Central memory CD8-positive, alpha-beta T cell (primary cell): ENCODE measurements around the gene MYLK2.

Source experiments
- ATAC-seq: fragments of 150-1000 bp; cut with Tn5 transposase; replicated peaks from 2 replicates; pipeline ENCODE4 v1.10.0; 2022; ENCODE audit warnings: mild to moderate bottlenecking, moderate FRiP score, moderate number of reproducible peaks; ENCODE audit not compliant: poor library complexity, severe bottlenecking; ENCODE audit errors: extremely low read depth
- DNase-seq, 2 donors: peaks; one replicate each; pipeline ENCODE4 v3.0.0; 2021; ENCODE audit warnings: low spot score in 2 of 2
- H3K27ac Mint-ChIP-seq: one replicate; pipeline ENCODE4 v1.8.0; 2022; ENCODE audit warnings: low read depth, mild to moderate bottlenecking, moderate library complexity, mixed read lengths
- H3K27me3 Mint-ChIP-seq: one replicate; pipeline ENCODE4 v1.8.0; 2022; ENCODE audit warnings: mixed read lengths
- H3K36me3 Mint-ChIP-seq: one replicate; pipeline ENCODE4 v1.8.0; 2022; ENCODE audit warnings: mild to moderate bottlenecking, moderate library complexity, mixed read lengths; ENCODE audit not compliant: insufficient read depth
- H3K4me1 Mint-ChIP-seq: one replicate; pipeline ENCODE4 v1.8.0; 2022; ENCODE audit warnings: mixed read lengths
- H3K4me3 Mint-ChIP-seq: one replicate; pipeline ENCODE4 v1.8.0; 2022; ENCODE audit warnings: mild to moderate bottlenecking, moderate library complexity, mixed read lengths
- H3K9me3 Mint-ChIP-seq: one replicate; pipeline ENCODE4 v1.8.0; 2022; ENCODE audit warnings: mixed read lengths

The MYLK2 gene

DNA sequence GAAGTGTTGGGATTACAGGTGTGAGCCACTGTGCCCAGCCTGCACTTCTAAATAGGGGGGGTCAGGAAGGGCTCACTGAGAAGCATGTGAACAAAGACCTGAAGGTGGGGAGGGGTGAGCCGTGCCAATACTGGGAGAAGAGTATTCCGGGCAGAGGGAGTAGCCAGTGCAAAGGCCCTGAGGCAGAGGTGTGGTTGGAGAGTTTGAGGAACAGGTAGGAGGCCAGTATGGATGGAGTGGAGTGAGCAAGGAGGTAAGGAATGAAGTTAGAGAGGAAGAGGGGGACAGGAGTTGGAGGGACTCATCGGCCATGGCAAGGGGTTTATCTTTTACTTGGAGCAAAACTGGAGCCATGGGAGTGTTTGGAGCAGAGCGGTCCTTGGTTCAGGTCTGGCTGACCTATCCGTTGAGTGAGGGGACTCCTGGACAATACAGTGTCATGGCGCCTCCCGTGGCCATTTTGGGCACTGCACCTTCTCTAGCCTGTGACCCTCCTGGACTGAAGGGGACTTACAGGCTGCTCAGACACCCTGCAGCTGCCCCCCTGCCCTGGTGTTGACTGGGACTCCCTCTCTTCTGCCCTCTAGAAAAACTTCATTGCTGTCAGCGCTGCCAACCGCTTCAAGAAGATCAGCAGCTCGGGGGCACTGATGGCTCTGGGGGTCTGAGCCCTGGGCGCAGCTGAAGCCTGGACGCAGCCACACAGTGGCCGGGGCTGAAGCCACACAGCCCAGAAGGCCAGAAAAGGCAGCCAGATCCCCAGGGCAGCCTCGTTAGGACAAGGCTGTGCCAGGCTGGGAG, 14.2 kb downstream of the MYLK2 start:
- H3K4me3 Mint-ChIP-seq: no peak overlapping the region
- no peaks in the 10 kb centered on the region for H3K9me3 Mint-ChIP-seq
- H3K4me1 Mint-ChIP-seq: peaks cover 9% of the 10 kb centered on the region
- DNase-seq (peak; percentile 26 to 62), ATAC-seq (no peak)
- H3K27ac Mint-ChIP-seq: no peak overlapping the region
- no peaks in the 10 kb centered on the region for H3K27me3 Mint-ChIP-seq
- no peaks in the 10 kb centered on the region for H3K36me3 Mint-ChIP-seq

DNA sequence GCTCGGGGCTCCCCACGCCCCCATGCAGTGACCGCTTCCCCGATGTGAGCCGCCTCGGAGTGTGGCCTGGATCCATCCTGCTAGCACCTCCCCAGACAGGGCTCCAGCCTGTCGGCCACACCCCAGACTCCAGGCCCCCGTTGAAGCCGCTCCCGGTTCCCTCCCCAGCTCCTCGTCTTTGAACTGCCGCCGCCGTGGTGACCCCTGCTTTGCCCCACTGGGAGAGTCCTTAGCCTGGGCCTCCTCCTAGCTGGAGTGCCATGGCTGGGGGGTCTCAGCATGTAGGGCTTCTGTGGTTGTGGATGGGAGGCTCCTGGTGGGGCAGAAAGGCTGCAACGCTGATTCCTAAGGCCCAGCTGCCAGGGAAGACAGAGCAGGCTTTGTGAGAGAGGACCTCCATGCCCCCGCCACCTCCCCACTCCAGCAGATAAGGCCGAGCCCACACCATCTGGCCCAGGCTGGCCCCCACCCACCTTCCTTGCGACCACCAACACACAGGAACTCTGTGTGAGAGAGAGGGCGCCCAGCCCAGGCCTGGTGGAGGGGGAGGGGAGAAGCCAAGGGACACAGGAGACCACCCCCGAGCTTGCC, 14.9 kb downstream of the MYLK2 start:
- Mint-ChIP-seq H3K27me3 (no peaks in the 10 kb centered on the region), H3K9me3 (no peaks in the 10 kb centered on the region), H3K27ac (no peak overlapping the region), H3K36me3 (no peaks in the 10 kb centered on the region), H3K4me3 (no peak overlapping the region), H3K4me1 (peaks cover 9% of the 10 kb centered on the region)
- ATAC-seq (no peak), DNase-seq (no peak)

DNA sequence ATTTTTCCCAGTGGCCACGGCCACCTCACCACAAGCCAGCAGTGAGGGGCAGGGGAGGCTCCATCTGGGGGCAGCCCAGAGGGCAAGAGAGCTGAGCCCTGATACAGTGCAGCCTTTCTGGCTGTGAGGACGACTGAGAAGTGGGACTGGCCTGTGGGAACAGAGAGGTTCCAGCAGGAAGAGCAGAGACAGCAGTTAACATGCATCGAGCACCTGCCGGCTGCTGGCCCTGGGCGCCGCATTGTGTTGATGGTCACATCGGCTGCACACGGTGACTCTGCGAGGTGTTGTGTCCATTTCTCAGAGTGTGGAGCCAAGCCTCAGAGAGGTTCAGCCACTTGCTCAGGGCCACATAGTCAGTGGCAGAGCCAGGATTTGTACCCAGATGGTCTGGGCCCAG, 16.4 kb downstream of the MYLK2 start:
- Mint-ChIP-seq H3K4me3 (no peak overlapping the region), H3K27ac (no peak overlapping the region), H3K9me3 (no peaks in the 10 kb centered on the region), H3K27me3 (no peaks in the 10 kb centered on the region), H3K4me1 (peaks cover 9% of the 10 kb centered on the region), H3K36me3 (no peaks in the 10 kb centered on the region)
- DNase-seq: no peak
- ATAC-seq: no peak

DNA sequence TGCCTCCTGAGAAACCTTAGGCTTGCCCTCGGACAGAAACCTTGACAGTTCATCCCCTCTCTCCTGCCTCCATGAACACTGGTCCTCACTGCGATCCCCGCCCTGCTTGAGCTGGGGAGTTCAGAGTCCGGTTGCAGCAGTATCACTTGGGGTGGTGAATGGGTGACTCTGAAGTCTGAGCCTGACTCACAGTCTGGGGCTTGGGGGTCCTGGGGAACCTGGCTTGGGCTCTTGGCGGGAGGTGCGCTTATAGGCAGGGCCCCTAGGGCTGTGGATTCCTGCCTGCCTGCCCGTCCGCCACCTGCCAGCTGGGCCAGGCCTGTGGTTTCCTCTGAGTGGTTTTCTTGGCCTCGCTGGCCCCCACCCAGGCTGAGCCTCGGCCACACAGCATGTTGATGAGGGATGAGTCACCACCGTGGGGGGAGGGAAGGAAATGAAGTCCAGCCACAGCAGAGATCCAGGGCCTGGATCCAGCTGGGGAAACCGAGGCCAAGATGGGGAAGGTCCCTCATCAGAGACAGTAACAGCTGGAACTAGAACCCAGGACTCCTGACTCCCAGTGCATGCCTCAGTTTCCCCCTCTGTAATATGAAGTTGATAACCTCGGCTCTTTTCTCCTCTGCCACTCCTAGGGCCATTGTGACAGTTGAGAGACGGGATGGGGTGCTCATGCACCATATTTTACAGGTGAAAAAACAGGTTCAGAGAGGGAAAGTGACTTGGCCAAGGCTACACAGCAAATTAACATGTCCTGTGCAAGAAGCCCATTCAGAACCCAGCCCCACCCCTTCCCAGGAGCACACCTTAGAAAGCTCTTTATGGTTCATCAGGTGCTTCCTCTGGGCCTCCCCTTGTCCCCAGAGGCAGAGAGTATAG, 17.1 kb downstream of the MYLK2 start:
- ATAC-seq (no peak), DNase-seq (no peak)
- peaks cover 9% of the 10 kb centered on the region for H3K4me1 Mint-ChIP-seq
- H3K36me3 Mint-ChIP-seq: no peaks in the 10 kb centered on the region
- no peaks in the 10 kb centered on the region for H3K9me3 Mint-ChIP-seq
- H3K27ac Mint-ChIP-seq: no peak overlapping the region
- no peaks in the 10 kb centered on the region for H3K27me3 Mint-ChIP-seq
- no peak overlapping the region for H3K4me3 Mint-ChIP-seq

DNA sequence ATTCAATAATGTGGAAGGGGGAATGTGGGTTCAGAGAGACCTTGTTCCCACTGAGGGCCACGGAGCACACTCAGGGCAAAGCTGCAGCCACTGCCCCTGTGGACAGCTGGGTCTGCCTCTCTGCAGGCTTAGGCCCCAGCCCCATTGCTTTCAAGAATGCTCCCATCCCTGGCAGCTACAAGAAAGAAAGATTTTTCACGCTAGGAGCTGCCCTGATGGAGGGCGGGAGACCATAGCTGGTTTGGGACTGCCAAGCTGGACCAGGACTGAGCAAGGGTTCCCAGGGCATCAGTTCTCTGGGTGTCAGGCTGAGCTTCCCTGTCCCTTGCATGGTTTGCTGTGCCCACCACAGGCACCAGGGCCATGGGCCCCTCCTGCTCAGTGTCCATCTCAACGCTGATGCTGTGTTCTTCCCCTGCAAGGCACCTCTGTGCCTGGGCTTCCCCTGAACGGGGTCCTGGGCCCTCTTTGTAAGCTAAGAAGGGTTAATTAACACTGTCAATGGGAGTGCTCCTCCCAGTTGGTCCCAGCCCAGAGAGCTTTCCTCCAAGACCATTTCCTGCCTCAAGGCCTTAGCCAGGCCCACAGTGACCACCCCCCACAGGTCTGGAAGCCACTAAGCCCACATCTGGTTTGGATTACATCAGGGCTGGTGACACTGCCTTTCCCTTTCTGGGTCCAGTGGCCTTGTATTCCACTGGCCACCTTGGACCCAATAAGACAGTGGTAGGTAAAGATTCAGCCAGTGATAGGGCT, 17.9 kb downstream of the MYLK2 start:
- no peaks in the 10 kb centered on the region for H3K36me3 Mint-ChIP-seq
- H3K27ac Mint-ChIP-seq: no peak overlapping the region
- ATAC-seq (no peak), DNase-seq (no peak)
- H3K4me3 Mint-ChIP-seq: no peak overlapping the region
- H3K4me1 Mint-ChIP-seq: peaks cover 9% of the 10 kb centered on the region
- no peaks in the 10 kb centered on the region for H3K27me3 Mint-ChIP-seq
- H3K9me3 Mint-ChIP-seq: no peaks in the 10 kb centered on the region

DNA sequence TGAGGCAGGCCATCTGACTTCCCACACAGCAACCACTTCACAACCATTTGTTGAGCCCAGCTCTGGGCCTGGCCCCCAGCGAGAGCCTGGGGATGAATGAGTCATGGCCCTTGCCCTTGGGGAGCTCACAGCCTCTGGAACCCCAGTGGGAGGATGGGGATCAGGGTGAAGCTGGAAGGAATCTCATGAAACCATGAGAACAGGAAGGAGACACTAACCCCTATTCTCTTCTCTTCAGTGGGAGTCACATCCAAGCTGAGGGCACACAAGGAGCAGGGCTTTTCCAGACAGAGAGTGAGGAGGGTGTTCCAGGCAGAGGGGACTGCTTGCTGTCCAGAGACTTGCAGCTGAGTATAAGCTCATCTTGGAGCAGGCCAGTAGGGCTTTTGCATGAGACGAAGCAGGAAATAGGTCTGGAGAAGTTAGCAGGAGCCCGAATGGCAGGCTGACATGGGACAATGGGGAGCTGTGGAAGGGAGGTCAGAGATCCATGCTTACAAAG, 18.8 kb downstream of the MYLK2 start:
- Mint-ChIP-seq H3K27me3 (no peaks in the 10 kb centered on the region), H3K4me1 (peaks cover 8% of the 10 kb centered on the region), H3K9me3 (no peaks in the 10 kb centered on the region), H3K4me3 (no peak overlapping the region), H3K36me3 (no peaks in the 10 kb centered on the region), H3K27ac (no peak overlapping the region)
- no peak for DNase-seq
- ATAC-seq: no peak

DNA sequence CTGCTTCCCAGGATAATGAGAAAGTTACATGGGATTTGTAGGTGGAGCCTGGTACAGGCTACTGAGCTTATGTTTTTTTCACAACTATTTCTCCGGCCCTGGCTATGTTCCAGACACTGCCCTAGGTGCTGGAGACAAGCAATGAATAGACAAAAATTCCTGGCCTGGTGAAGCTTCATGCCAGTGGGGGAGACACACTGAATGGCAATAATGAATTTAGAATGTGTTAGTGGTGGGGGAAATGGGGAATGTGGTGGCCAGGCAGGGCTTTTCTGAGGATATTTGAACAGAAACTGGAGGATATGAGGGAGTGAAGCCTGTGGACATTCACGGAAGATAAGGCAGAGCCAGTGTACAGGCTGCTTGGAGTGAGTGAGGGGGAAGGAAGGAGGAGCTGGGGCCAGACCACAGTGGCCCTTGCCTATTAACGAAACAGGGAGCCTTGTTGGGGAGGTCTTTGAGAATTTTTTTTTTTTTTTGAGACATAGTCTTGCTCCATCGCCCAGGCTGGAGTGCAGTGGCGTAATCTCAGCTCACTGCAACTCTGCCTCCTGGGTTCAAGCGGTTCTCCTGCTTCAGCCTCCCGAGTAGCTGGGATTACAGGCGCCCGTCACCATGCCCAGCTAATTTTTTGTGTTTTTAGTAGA, 19.6 kb downstream of the MYLK2 start:
- no peak for DNase-seq
- peaks cover 4% of the 10 kb centered on the region for H3K4me1 Mint-ChIP-seq

DNA sequence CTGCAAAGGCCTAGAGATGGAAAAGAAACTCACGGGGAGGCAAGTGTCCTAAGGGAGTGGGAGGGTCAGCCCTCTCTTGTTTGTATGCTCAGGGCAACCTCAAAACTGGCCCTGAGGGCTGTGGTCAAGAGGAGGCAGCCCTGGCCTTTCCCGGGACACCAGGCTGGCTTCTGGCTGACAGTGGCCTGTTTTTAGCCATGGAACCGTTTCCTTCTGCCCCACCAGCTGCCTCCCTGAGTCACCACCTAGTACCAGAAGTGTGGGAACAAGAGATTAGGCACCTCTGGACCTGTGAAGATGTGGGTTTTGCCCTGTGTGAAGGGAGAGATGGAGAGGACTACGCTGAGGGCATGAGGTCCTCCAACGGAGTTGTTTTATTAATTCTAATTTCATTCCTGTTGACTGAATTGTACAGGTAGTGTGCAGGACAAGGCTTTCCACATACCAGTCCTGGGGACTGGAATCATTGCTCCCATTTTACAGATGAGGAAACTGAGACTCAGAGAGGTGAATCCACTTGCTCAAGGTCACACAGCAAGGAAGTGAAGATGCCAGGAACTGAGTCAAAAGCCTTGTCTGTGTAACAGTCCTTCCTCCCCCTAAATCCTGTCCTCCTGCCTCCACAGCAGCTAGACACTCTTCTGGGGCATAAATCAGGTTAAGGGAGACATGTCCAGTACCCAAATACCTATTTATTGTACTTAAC, 20.8 kb downstream of the MYLK2 start:
- Mint-ChIP-seq H3K4me1 (peaks cover 4% of the 10 kb centered on the region), H3K4me3 (no peak overlapping the region), H3K27me3 (no peaks in the 10 kb centered on the region)

More for the DNA sequence above, 19.6 kb downstream of the MYLK2 start:
- Mint-ChIP-seq H3K9me3 (no peaks in the 10 kb centered on the region), H3K36me3 (no peaks in the 10 kb centered on the region), H3K4me3 (no peak overlapping the region), H3K27me3 (no peaks in the 10 kb centered on the region), H3K27ac (no peak overlapping the region)
- ATAC-seq: no peak

DNA sequence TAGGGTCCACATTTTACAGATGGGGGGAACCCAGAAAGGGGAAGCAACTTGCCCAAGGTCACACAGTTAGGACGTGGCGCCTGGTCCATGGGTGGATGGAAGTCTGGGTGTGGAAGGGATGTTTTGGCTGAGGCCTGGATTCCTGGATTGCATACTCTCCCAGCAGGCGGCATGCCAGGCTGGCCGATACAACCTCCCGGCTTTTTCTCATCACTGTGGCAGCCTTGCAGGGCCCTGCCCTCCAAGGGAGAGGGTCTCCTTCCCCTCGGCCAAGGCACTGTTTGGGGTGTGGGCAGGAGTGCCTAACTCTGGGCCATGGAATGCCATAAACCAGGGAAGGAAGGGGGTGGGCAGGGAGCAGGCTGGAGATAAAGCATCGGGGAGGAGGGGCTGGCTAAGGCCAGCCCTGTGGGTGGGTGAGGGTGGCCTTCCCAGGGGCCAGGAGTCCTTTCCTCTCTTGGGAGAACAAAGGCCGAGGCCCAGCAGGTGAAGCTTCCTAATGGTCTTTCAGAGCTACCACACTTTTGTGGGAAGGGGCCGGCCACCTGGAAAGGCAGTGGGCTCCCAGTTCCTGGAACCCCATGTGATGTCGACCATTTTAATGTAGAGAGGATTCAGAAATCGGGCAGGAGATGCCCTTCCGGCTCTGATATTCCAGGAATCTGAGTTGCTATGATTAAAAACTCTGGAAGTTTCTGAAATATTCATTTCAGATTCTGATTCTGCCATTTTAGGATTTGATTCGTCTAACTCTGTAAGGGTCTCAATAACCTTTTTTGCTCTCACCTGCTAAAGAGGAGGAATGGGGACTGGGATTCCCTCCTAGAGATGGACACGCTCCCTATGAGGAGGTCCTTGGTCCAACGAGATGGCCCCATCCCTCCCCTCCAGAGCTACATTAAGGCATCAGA, 22.0 kb downstream of the MYLK2 start:
- Mint-ChIP-seq H3K27ac (no peak overlapping the region), H3K36me3 (no peaks in the 10 kb centered on the region), H3K4me1 (peaks cover 1% of the 10 kb centered on the region), H3K4me3 (no peak overlapping the region), H3K27me3 (no peaks in the 10 kb centered on the region), H3K9me3 (no peaks in the 10 kb centered on the region)
- DNase-seq (no peak), ATAC-seq (no peak)

More for the DNA sequence above, 20.8 kb downstream of the MYLK2 start:
- ATAC-seq (no peak), DNase-seq (no peak)
- Mint-ChIP-seq H3K9me3 (no peaks in the 10 kb centered on the region), H3K36me3 (no peaks in the 10 kb centered on the region), H3K27ac (no peak overlapping the region)

DNA sequence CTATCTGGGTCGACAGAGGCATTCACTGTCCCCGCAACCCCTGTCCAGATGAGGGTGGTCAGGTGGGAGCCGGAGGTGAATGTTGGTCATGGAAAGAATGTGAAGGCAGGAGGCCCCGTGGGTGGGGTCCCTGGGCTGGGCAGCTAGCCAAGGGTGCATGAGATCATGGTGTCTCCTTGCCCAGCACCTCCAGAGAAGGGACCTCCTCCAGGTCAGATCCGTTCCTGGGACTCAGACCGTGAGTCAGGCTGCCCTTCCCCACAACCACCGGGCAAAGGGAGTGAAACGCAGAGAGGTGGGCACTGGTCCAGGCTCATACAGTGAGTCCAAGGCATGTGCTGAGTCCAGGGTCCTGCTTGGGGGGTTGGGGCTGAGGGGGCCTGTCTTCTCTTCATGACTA, 22.8 kb downstream of the MYLK2 start:
- no peaks in the 10 kb centered on the region for H3K9me3 Mint-ChIP-seq
- H3K27me3 Mint-ChIP-seq: no peaks in the 10 kb centered on the region
- no peak overlapping the region for H3K4me3 Mint-ChIP-seq
- no peaks in the 10 kb centered on the region for H3K4me1 Mint-ChIP-seq
- DNase-seq (no peak), ATAC-seq (no peak)
- no peaks in the 10 kb centered on the region for H3K36me3 Mint-ChIP-seq
- no peak overlapping the region for H3K27ac Mint-ChIP-seq
